H1 (cell line): Measurements from ENCODE around the gene GPC6. TPM values are rescaled to one million over a fixed set of nuclear protein-coding genes. Genes with fewer than 3 reads are reported as not detected.

Experiments
- CTCF ChIA-PET: fragments of 300-600 bp; sonication (Branson Sonifier 250); formaldehyde crosslinking; loops from one replicate; lab custom pipeline; 2021; ENCODE audit not compliant: partially characterized antibody; lab: Charles Lee
- POLR2A ChIA-PET: fragments of 300-600 bp; sonication (Branson Sonifier 250); formaldehyde crosslinking; loops from one replicate; lab custom pipeline; 2021; ENCODE audit warnings: inconsistent platforms; ENCODE audit not compliant: partially characterized antibody; lab: Charles Lee
- DNase-seq, 2 experiments: peaks; one replicate each; pipeline versions ENCODE4 v3.0.0 to v3.0.0-alpha.2; 2010 to 2022; ENCODE audit warnings: low spot score in 2 of 2, low read depth in 1 of 2, mixed read lengths in 1 of 2
- FAIRE-seq: peaks from 2 replicates; lab custom pipeline; 2011; peaks lifted over from hg19 to GRCh38; lab: Jason Lieb, UNC
- H2AFZ ChIP-seq: 2 replicates; pipeline ENCODE4 v1.8.1; 2012; ENCODE audit warnings: low read length, inconsistent platforms
- H2AK5ac ChIP-seq: 2 replicates; pipeline ENCODE4 v1.6.1; 2013; ENCODE audit warnings: low read depth, low read length
- H2BK120ac ChIP-seq: replicated peaks from 2 replicates; pipeline ENCODE3; 2013; ENCODE audit warnings: low read depth, low read length, inconsistent platforms
- H2BK12ac ChIP-seq: 2 replicates; pipeline ENCODE4 v1.6.1; 2013; ENCODE audit warnings: low read depth, low read length
- H2BK15ac ChIP-seq: 2 replicates; pipeline ENCODE4 v1.6.1; 2013; ENCODE audit warnings: low read length
- H2BK20ac ChIP-seq: 2 replicates; pipeline ENCODE4 v1.6.1; 2013; ENCODE audit warnings: low read length
- H2BK5ac ChIP-seq: 2 replicates; pipeline ENCODE4 v1.6.1; 2013; ENCODE audit warnings: low read depth, low read length
- H3K14ac ChIP-seq: 2 replicates; pipeline ENCODE4 v1.6.1; 2013; ENCODE audit warnings: inconsistent platforms; ENCODE audit not compliant: insufficient read length
- H3K18ac ChIP-seq: 2 replicates; pipeline ENCODE4 v1.6.1; 2013; ENCODE audit warnings: low read length; ENCODE audit errors: extremely low read depth
- H3K23ac ChIP-seq: 2 replicates; pipeline ENCODE4 v1.6.1; 2013; ENCODE audit warnings: inconsistent platforms; ENCODE audit not compliant: insufficient read length
- H3K23me2 ChIP-seq: 2 replicates; pipeline ENCODE4 v1.6.1; 2013; ENCODE audit warnings: low read depth, low read length
- H3K27ac ChIP-seq: 2 replicates; pipeline ENCODE4 v1.6.1; 2011; ENCODE audit warnings: low read depth, low read length, inconsistent platforms
- H3K27me3 ChIP-seq, 4 experiments: replicated peaks in 1 of 4; 1 replicate in 1 of 4; 2 replicates in 3 of 4; pipeline versions ENCODE4 v1.6.1 to v1.8.1; 2011 to 2013; ENCODE audit warnings: low read length in 3 of 4, mild to moderate bottlenecking in 3 of 4, inconsistent platforms in 2 of 4, mixed read lengths in 2 of 4, moderate library complexity in 1 of 4; ENCODE audit not compliant: control insufficient read depth in 3 of 4, insufficient read depth in 3 of 4; ENCODE audit errors: extremely low read depth in 1 of 4
- H3K36me3 ChIP-seq, 4 experiments: 2 replicates each; pipeline versions ENCODE4 v1.6.1 to v1.8.1; 2011 to 2013; ENCODE audit warnings: mild to moderate bottlenecking in 4 of 4, low read length in 3 of 4, moderate library complexity in 2 of 4, control low read depth in 1 of 4, inconsistent platforms in 1 of 4; ENCODE audit not compliant: insufficient read depth in 4 of 4, control insufficient read depth in 2 of 4
- H3K4ac ChIP-seq: replicated peaks from 2 replicates; pipeline ENCODE3; 2013; ENCODE audit warnings: low read length, low read depth, mixed read lengths, inconsistent platforms; ENCODE audit not compliant: insufficient read length
- H3K4me1 ChIP-seq, 4 experiments: replicated peaks in 1 of 4; 1 replicate in 1 of 4; 2 replicates in 3 of 4; pipeline versions ENCODE4 v1.6.1 to v1.8.1; 2011 to 2013; ENCODE audit warnings: low read length in 3 of 4, inconsistent platforms in 2 of 4, mixed read lengths in 1 of 4; ENCODE audit not compliant: insufficient read depth in 4 of 4, control insufficient read depth in 3 of 4
- H3K4me2 ChIP-seq, 2 experiments: 2 replicates each; pipeline versions ENCODE4 v1.6.1 to v1.8.1; 2011 to 2013; ENCODE audit warnings: low read depth in 2 of 2, low read length in 2 of 2, control low read depth in 1 of 2, inconsistent platforms in 1 of 2, mild to moderate bottlenecking in 1 of 2; ENCODE audit not compliant: insufficient read depth in 1 of 2
- H3K4me3 ChIP-seq, 4 experiments: fragments of 200-600, 300-600 bp in 1 of 4; sonication (generic), shearing (Covaris generic), sonication (Bioruptor Twin) in 1 of 4; 2 replicates each; pipeline versions ENCODE4 v1.5.1 to v1.8.1; 2011 to 2016; ENCODE audit warnings: low read length in 4 of 4, low read depth in 3 of 4, control low read depth in 2 of 4, inconsistent platforms in 2 of 4, mild to moderate bottlenecking in 2 of 4, mixed read lengths in 1 of 4, moderate library complexity in 1 of 4; ENCODE audit not compliant: insufficient read depth in 2 of 4; ENCODE audit errors: extremely low read depth in 1 of 4
- H3K56ac ChIP-seq: replicated peaks from 2 replicates; pipeline ENCODE3; 2013; ENCODE audit warnings: low read depth, mild to moderate bottlenecking, mixed read lengths, low read length, inconsistent platforms; ENCODE audit not compliant: insufficient read length
- H3K79me1 ChIP-seq: 2 replicates; pipeline ENCODE4 v1.6.1; 2013; ENCODE audit warnings: low read depth, low read length, control low read depth
- H3K79me2 ChIP-seq, 2 experiments: 2 replicates each; pipeline versions ENCODE4 v1.6.1 to v1.8.1; 2012 to 2013; ENCODE audit warnings: low read length in 2 of 2, mild to moderate bottlenecking in 2 of 2, inconsistent platforms in 1 of 2; ENCODE audit not compliant: insufficient read depth in 2 of 2, control insufficient read depth in 1 of 2
- H3K9ac ChIP-seq, 4 experiments: replicated peaks in 1 of 4; 1 replicate in 1 of 4; 2 replicates in 3 of 4; pipeline versions ENCODE4 v1.6.1 to v1.8.1; 2011 to 2013; ENCODE audit warnings: low read depth in 3 of 4, low read length in 3 of 4, control low read depth in 2 of 4, mild to moderate bottlenecking in 2 of 4, moderate library complexity in 2 of 4, inconsistent platforms in 1 of 4; ENCODE audit errors: extremely low read depth in 1 of 4
- H3K9me3 ChIP-seq, 2 experiments: 2 replicates each; pipeline versions ENCODE4 v1.6.1 to v1.8.1; 2012 to 2013; ENCODE audit warnings: mild to moderate bottlenecking in 2 of 2, moderate library complexity in 2 of 2, control low read depth in 1 of 2, inconsistent platforms in 1 of 2, low read depth in 1 of 2, low read length in 1 of 2, mixed read lengths in 1 of 2; ENCODE audit not compliant: insufficient read depth in 2 of 2
- H4K20me1 ChIP-seq, 2 experiments: replicated peaks in 1 of 2; 2 replicates each; pipeline versions ENCODE3 to v1.8.1; 2011 to 2013; ENCODE audit warnings: inconsistent platforms in 2 of 2, low read length in 2 of 2, mild to moderate bottlenecking in 1 of 2; ENCODE audit not compliant: insufficient read depth in 2 of 2, control insufficient read depth in 1 of 2
- H4K5ac ChIP-seq: 2 replicates; pipeline ENCODE4 v1.6.1; 2013; ENCODE audit warnings: low read length, low read depth, mixed read lengths, inconsistent platforms; ENCODE audit not compliant: insufficient read length
- H4K8ac ChIP-seq: 2 replicates; pipeline ENCODE4 v1.8.0; 2013; ENCODE audit warnings: mild to moderate bottlenecking, moderate library complexity, low read length, inconsistent platforms; ENCODE audit not compliant: insufficient read depth; ENCODE audit errors: extremely low read depth
- H4K91ac ChIP-seq: replicated peaks from 2 replicates; pipeline ENCODE3; 2013; ENCODE audit warnings: low read length, mixed read lengths, inconsistent platforms; ENCODE audit not compliant: insufficient read length
- BCL11A ChIP-seq, 2 experiments: IDR thresholded peaks; one replicate each; pipeline ENCODE4 v1.6.1; 2011; ENCODE audit warnings: low read depth in 2 of 2, low read length in 2 of 2, mild to moderate bottlenecking in 2 of 2
- FOSL1 ChIP-seq: IDR thresholded peaks from 2 replicates; pipeline ENCODE4 v1.6.1; 2011; ENCODE audit warnings: mild to moderate bottlenecking, low read depth, low read length, moderate library complexity; ENCODE audit not compliant: insufficient read depth
- HDAC2 ChIP-seq, 2 experiments: fragments of 300-600 bp in 1 of 2; sonication (generic) in 1 of 2; IDR thresholded peaks; 2 replicates each; pipeline ENCODE4 v1.6.1; 2011 to 2012; ENCODE audit warnings: low read depth in 2 of 2, low read length in 2 of 2, mild to moderate bottlenecking in 2 of 2, moderate library complexity in 2 of 2, borderline replicate concordance in 1 of 2, inconsistent platforms in 1 of 2
- JUN ChIP-seq: IDR thresholded peaks from 2 replicates; pipeline ENCODE4 v1.6.1; 2011; ENCODE audit warnings: low read depth, mild to moderate bottlenecking, improper control_type of control experiment, low read length
- MAFK ChIP-seq: IDR thresholded peaks from 2 replicates; pipeline ENCODE4 v1.6.1; 2012; ENCODE audit warnings: low read depth, mild to moderate bottlenecking, improper control_type of control experiment, low read length
- POLR2A ChIP-seq, 2 experiments: IDR thresholded peaks; 1 replicate in 1 of 2; 2 replicates in 1 of 2; pipeline ENCODE4 v1.6.1; 2011; ENCODE audit warnings: low read depth in 2 of 2, low read length in 2 of 2, mild to moderate bottlenecking in 2 of 2; ENCODE audit errors: control extremely low read depth in 1 of 2
- SP1 ChIP-seq: IDR thresholded peaks from 2 replicates; pipeline ENCODE4 v1.6.1; 2011; ENCODE audit warnings: low read depth, low read length
- TAF7 ChIP-seq: optimal IDR thresholded peaks from 2 replicates; pipeline ENCODE3; 2011; ENCODE audit warnings: low read depth, mild to moderate bottlenecking, inconsistent platforms, low read length, moderate library complexity, borderline replicate concordance
- ZNF274 ChIP-seq: IDR thresholded peaks from 2 replicates; pipeline ENCODE4 v1.7.0; 2012; ENCODE audit warnings: low read length, borderline replicate concordance; ENCODE audit errors: extremely low read depth
- WGBS, 2 experiments: shearing (Covaris generic) in 1 of 2; methylation state at CpG; one replicate each; pipeline versions ENCODE4 v1.1.6 to v1.1.7; 2013 to 2015; ENCODE audit warnings: low lambda C conversion rate in 2 of 2, mixed read lengths in 2 of 2, inconsistent platforms in 1 of 2, low coverage in 1 of 2, missing lambda C conversion rate in 1 of 2; ENCODE audit not compliant: insufficient replicate concordance in 2 of 2, insufficient coverage in 1 of 2, insufficient read length in 1 of 2; ENCODE audit errors: extremely low coverage in 1 of 2, missing lambda C conversion rate in 1 of 2; 5-methylcytosine and 5-hydroxymethylcytosine counted together
- polyA plus RNA-seq, 7 experiments: library from polyadenylated mRNA; depleted of rRNA in 3 of 7; stranded (reverse) in 5 of 7; unstranded in 2 of 7; fragments of >200 nt in 5 of 7; fragments of 200-250 nt in 2 of 7; gene quantifications; 1 replicate in 5 of 7; 2 replicates in 1 of 7; 4 replicates in 1 of 7; pipeline versions ENCODE4 v1.2.1 to v1.2.3, GENCODE V29; 2011 to 2013; ENCODE audit warnings: missing spikeins in 2 of 7, mixed read lengths in 2 of 7
- total RNA-seq: library from RNA; stranded (reverse); fragmentation: NEBNext Ultra II Directional; extraction: Animal tissue kit (Norgen Biotek cat#: 25700); gene quantifications from 2 replicates; pipeline ENCODE4 v1.2.1, GENCODE V29; 2021

Gene GPC6
- total and polyA plus RNA-seq, 2 of the 8 experiments (the other 6 are each of a cell fraction or from before 2014, with no cell fraction given) = 5.4 to 12.0 TPM

DNA sequence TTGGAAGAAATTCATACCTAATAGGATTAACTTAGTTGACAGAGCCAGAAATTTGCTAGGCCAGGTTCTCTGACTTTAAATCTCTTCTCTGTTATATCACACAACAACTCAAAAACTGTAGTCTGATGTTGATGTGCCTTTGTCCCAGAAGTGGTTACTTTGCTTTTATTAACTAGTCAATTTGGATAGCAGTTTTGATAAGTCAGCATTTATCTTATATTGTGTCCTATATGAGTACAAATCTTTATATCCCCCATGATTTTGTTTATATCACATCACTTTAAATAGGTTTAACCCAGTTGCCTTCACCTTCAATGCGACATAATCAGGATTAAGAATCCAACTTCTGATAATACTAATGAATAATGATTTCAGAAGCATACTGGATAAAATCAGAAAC is 459.3 kb downstream of the GPC6 start:
- Histone ChIP-seq H3K23me2 (no peaks in the 10 kb centered on the region), H4K8ac (no peak overlapping the region), H3K14ac (no peak overlapping the region), H3K9me3 (no peaks in the 10 kb centered on the region), H3K18ac (no peak overlapping the region), H4K20me1 (no peaks in the 10 kb centered on the region), H2AFZ (no peak overlapping the region), H3K36me3 (no peaks in the 10 kb centered on the region), H2AK5ac (no peak overlapping the region), H2BK15ac (no peak overlapping the region), H3K79me1 (no peaks in the 10 kb centered on the region; the same call in 1 of the 2 replicates), H3K79me2 (no peaks in the 10 kb centered on the region), H2BK5ac (no peak overlapping the region), H4K5ac (no peak overlapping the region), H3K4me2 (no peak overlapping the region), H3K4me1 (no peaks in the 10 kb centered on the region), H3K27ac (no peak overlapping the region), H3K56ac (no peak overlapping the region), H2BK12ac (no peak overlapping the region), H2BK20ac (no peak overlapping the region), H3K9ac (no peak overlapping the region), H4K91ac (no peak overlapping the region), H3K4me3 (no peak overlapping the region), H3K27me3 (no peaks in the 10 kb centered on the region), H3K4ac (no peak overlapping the region), H3K23ac (no peak overlapping the region), H2BK120ac (no peak overlapping the region)
- FAIRE-seq (no peak), DNase-seq (no peak)
- ChIA-PET CTCF (interaction anchor here (0.6 kb wide), 1 partner anchor 335 kb away, joined by 3 read pairs; no protein-coding TSS in a partner anchor), POLR2A (interaction anchor here (0.6 kb wide), 1 partner anchor 49 kb away, joined by 3 read pairs; no protein-coding TSS in a partner anchor)
- 86% methylated on average over 1 of the region's 1 CpG; no CpG with 5 or more reads in 1 of the 2 experiments for WGBS, 2 experiments
- TF ChIP-seq HDAC2 (IDR thresholded peaks at IDR 0.05; ENCODE audit: borderline replicate concordance in 1 of 2, low read depth in 2 of 2, low read length in 2 of 2) = no peak
- no peak for TF ChIP-seq ZNF274
- TF ChIP-seq SP1 = no peak
- TF ChIP-seq POLR2A (IDR thresholded peaks at IDR 0.05; ENCODE audit: control extremely low read depth in 1 of 2, low read depth in 2 of 2, low read length in 2 of 2) = no peak
- TF ChIP-seq FOSL1 = no peak
- no peak for TF ChIP-seq TAF7
- no peak for TF ChIP-seq BCL11A (IDR thresholded peaks at IDR 0.05; ENCODE audit: low read depth in 2 of 2, low read length in 2 of 2)
- TF ChIP-seq MAFK = no peak
- TF ChIP-seq JUN = no peak
